Upper lobe of left lung (tissue), 4 donors: ENCODE results near the gene PUS1.

Experiments
- EP300 ChIP-seq, 4 donors: sonication (generic); formaldehyde crosslinking; IDR thresholded peaks; one replicate each; pipeline ENCODE4 v1.5.1; 2017; ENCODE audit warnings: antibody characterized with exemption in 4 of 4, control low read depth in 2 of 4
- POLR2A ChIP-seq, 4 donors: fragments of 450-650 bp; IDR thresholded peaks; one replicate each; pipeline ENCODE4 v1.5.1; 2016 to 2017; ENCODE audit warnings: antibody characterized with exemption in 4 of 4, mild to moderate bottlenecking in 2 of 4

- TF ChIP-seq EP300 (IDR thresholded peaks at IDR 0.05) (no peak), POLR2A (IDR thresholded peaks at IDR 0.05) (no peak)
Observed at GRCh38 chr12:131988054-131988796, 59.1 kb downstream of the PUS1 start.
